DND-41 (cell line): Measurements from ENCODE around the gene LMAN2.

Experiments used
- ATAC-seq: fragments of 200-7000 bp; cut with Tn5 transposase; 3 replicates; pipeline ENCODE4 v1.9.1; 2021; ENCODE audit warnings: low read depth; ENCODE audit not compliant: insufficient read depth
- DNase-seq: peaks from one replicate; pipeline ENCODE4 v3.0.0-alpha.2; 2020
- H2AFZ ChIP-seq: 2 replicates; pipeline ENCODE4 v1.6.0; 2012; ENCODE audit warnings: low read depth, low read length
- H3K27ac ChIP-seq: 2 replicates; pipeline ENCODE4 v1.5.1; 2012; ENCODE audit warnings: low read length, inconsistent platforms
- H3K27me3 ChIP-seq: fragments of 200-600 bp; sonication (generic); 2 replicates; pipeline ENCODE4 v1.6.0; 2012; ENCODE audit warnings: low read length, mild to moderate bottlenecking, inconsistent platforms; ENCODE audit not compliant: insufficient read depth, poor library complexity
- H3K36me3 ChIP-seq: 2 replicates; pipeline ENCODE4 v1.5.1; 2012; ENCODE audit warnings: low read length, inconsistent platforms; ENCODE audit not compliant: insufficient read depth
- H3K4me1 ChIP-seq: 2 replicates; pipeline ENCODE4 v1.5.1; 2012; ENCODE audit warnings: mild to moderate bottlenecking, low read length; ENCODE audit not compliant: insufficient read depth
- H3K4me2 ChIP-seq: 2 replicates; pipeline ENCODE4 v1.6.0; 2012; ENCODE audit warnings: mild to moderate bottlenecking, moderate library complexity, low read length, inconsistent platforms; ENCODE audit not compliant: insufficient read depth
- H3K4me3 ChIP-seq, 2 experiments: fragments of 200-600 bp in 1 of 2; shearing (Covaris generic) in 1 of 2; 2 replicates each; pipeline ENCODE4 v1.5.1; 2012 to 2016; ENCODE audit warnings: inconsistent platforms in 2 of 2, low read length in 2 of 2, mild to moderate bottlenecking in 2 of 2, low read depth in 1 of 2, moderate library complexity in 1 of 2
- H3K79me2 ChIP-seq: 2 replicates; pipeline ENCODE4 v1.6.0; 2012; ENCODE audit warnings: low read length, inconsistent platforms; ENCODE audit not compliant: insufficient read depth
- H3K9ac ChIP-seq: 2 replicates; pipeline ENCODE4 v1.6.0; 2012; ENCODE audit warnings: low read depth, mild to moderate bottlenecking, inconsistent platforms, low read length, moderate library complexity
- H3K9me3 ChIP-seq: 2 replicates; pipeline ENCODE4 v1.5.1; 2012; ENCODE audit warnings: low read length, moderate library complexity, mild to moderate bottlenecking, inconsistent platforms; ENCODE audit not compliant: insufficient read depth, severe bottlenecking
- H4K20me1 ChIP-seq: 2 replicates; pipeline ENCODE4 v1.6.0; 2012; ENCODE audit warnings: low read length; ENCODE audit not compliant: insufficient read depth
- EZH2 ChIP-seq: IDR thresholded peaks from 3 replicates; pipeline ENCODE4 v1.6.1; 2012; ENCODE audit warnings: borderline replicate concordance, low read depth, mild to moderate bottlenecking, moderate library complexity, low read length, inconsistent platforms; ENCODE audit not compliant: severe bottlenecking
- TF ChIP-seq, protein P1 (sequence below): IDR thresholded peaks from 2 replicates; pipeline ENCODE4 v1.5.1; 2012; ENCODE audit warnings: borderline replicate concordance, low read length, moderate library complexity, mild to moderate bottlenecking; ENCODE audit not compliant: poor library complexity, severe bottlenecking; ENCODE audit errors: extremely low read depth

Gene LMAN2

DNA sequence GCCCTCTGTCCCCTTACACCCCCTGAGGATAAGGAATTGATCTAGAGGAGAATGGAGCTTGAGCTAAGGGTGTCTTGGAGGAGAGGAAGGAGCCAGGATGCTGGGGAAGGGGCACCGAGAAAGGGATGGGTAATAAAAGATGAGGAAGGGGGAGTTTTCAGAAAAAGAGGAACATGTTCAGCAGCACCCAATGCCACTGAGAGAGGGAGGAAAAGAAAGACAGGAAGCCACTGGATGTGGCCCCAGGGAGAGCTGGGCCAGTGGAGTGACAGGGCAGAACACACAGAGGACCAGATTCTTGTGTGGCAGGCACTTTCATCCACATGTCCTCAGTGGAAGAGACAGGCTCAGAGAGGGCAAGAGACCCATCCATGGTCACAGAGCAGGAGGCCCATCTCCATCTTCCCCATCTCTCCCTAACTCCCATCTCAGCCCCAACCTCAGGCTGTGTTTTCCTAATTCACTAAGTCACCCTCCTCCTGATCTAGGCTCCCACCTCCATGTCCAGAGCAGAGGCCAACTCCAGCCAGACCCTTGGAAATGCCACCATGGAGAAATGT, 41.8 kb upstream of the LMAN2 start:
- Histone ChIP-seq H3K4me1 (peaks cover 6% of the 10 kb centered on the region), H3K9ac (no peak overlapping the region), H3K79me2 (no peaks in the 10 kb centered on the region), H3K9me3 (no peaks in the 10 kb centered on the region), H3K27ac (no peak overlapping the region), H3K36me3 (no peaks in the 10 kb centered on the region), H2AFZ (no peak overlapping the region), H4K20me1 (peaks cover 2% of the 10 kb centered on the region; the same call in 1 of the 2 replicates), H3K4me3 (no peak overlapping the region), H3K27me3 (peaks cover 17% of the 10 kb centered on the region), H3K4me2 (no peak overlapping the region)
- ATAC-seq, result no peak
- no peak for DNase-seq
- no peak for TF ChIP-seq EZH2
- TF ChIP-seq, protein P1, sequence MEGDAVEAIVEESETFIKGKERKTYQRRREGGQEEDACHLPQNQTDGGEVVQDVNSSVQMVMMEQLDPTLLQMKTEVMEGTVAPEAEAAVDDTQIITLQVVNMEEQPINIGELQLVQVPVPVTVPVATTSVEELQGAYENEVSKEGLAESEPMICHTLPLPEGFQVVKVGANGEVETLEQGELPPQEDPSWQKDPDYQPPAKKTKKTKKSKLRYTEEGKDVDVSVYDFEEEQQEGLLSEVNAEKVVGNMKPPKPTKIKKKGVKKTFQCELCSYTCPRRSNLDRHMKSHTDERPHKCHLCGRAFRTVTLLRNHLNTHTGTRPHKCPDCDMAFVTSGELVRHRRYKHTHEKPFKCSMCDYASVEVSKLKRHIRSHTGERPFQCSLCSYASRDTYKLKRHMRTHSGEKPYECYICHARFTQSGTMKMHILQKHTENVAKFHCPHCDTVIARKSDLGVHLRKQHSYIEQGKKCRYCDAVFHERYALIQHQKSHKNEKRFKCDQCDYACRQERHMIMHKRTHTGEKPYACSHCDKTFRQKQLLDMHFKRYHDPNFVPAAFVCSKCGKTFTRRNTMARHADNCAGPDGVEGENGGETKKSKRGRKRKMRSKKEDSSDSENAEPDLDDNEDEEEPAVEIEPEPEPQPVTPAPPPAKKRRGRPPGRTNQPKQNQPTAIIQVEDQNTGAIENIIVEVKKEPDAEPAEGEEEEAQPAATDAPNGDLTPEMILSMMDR, result no peak

DNA sequence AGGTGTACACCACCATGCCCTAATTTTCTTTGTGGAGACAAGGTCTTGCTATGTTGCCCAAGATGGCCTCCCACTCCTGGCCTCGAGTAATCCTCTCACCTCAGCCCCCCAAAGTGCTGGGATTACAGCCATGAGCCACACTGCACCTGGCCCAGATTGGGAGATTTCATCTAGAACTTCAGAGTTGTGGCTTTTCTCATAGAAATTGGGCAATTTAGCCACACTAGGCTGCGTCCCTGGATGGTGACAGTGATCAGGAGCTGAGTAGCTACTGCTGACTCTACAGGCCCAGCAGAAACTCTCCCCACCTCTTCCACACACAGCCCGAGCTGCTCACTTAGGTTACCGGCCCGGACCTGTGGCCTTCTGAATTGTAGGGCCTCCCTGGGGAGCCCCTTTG, 41.3 kb upstream of the LMAN2 start:
- no peaks in the 10 kb centered on the region for H3K36me3 ChIP-seq
- no peak overlapping the region for H2AFZ ChIP-seq
- H3K27me3 ChIP-seq, result peaks cover 17% of the 10 kb centered on the region
- no peak overlapping the region for H3K9ac ChIP-seq
- no peak overlapping the region for H3K27ac ChIP-seq
- ATAC-seq, result no peak
- H3K79me2 ChIP-seq, result no peaks in the 10 kb centered on the region
- peaks cover 6% of the 10 kb centered on the region for H3K4me1 ChIP-seq
- no peak for DNase-seq
- no peak overlapping the region for H3K4me3 ChIP-seq
- no peaks in the 10 kb centered on the region for H3K9me3 ChIP-seq
- H4K20me1 ChIP-seq, result no peaks in the 10 kb centered on the region; the same call in 1 of the 2 replicates
- no peak overlapping the region for H3K4me2 ChIP-seq
- TF ChIP-seq, protein P1, result no peak
- no peak for TF ChIP-seq EZH2

DNA sequence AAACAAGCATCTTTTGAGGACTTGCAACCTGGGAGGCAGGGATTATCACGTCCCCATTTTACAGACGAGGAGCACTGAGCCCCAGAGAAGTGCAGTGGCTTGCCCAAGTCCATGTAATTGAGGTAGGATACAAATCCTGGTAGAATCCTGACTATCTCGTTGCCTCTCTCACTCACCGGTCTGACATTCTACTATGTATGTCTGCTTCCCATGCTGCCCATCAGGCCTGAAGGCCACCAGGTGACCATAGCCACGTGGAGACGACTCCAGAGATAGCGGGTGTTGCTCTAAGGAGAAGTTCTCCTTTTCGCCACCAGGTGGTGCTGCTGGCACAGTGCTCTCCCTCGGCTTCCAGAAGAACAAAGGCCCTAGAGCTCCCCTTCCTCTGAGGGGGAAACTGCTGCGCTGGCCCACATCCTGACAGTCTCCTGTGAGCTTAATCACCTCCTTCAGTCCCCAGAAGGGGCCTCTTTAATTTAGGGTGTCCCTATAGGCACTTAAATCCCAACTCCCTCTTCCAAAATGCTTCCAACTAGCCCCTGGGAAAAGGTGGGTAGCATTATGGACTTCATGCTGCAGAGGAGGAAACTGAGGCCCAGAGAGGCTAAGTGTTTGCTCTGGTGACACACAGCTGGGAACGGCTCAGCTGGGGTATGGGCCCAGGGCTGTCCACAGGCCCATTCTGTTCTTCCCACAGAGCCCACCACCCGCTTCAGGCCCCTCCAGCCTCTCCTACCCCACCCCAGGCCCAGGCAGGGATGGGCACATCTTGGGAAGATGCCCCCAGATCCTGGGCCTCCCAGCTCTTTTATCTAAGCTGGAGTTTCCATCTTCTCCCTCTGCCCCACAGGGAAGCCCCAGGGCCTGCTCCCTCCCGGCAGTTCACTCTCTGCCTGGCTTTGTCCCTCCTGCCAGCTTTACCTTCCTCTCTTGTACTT, 39.2 kb upstream of the LMAN2 start:
- Histone ChIP-seq H3K9me3 (no peaks in the 10 kb centered on the region), H3K4me2 (no peak overlapping the region), H3K27ac (no peak overlapping the region), H2AFZ (no peak overlapping the region), H4K20me1 (no peaks in the 10 kb centered on the region; the same call in 1 of the 2 replicates), H3K4me3 (no peak overlapping the region), H3K4me1 (peaks cover 6% of the 10 kb centered on the region), H3K9ac (no peak overlapping the region), H3K79me2 (no peaks in the 10 kb centered on the region), H3K27me3 (peaks cover 17% of the 10 kb centered on the region), H3K36me3 (no peaks in the 10 kb centered on the region)
- DNase-seq (peak; percentile 89), ATAC-seq (peak; percentile 98)
- TF ChIP-seq EZH2, result no peak
- TF ChIP-seq, protein P1, result peak; percentile 97
